Vagina (tissue), 2 donors: ENCODE results near the gene GRIK3. TPM values are rescaled to one million over a fixed set of nuclear protein-coding genes. Genes with fewer than 3 reads are reported as not detected.

Experiments used
- DNase-seq, 2 donors: peaks; one replicate each; pipeline ENCODE4 v3.0.0-alpha.2; 2017; ENCODE audit errors: extremely low spot score in 2 of 2
- H3K27ac ChIP-seq: fragments of 200-600 bp; sonication (generic); one replicate; pipeline ENCODE4 v1.5.1; 2019
- H3K27me3 ChIP-seq: fragments of 200-600 bp; sonication (generic); one replicate; pipeline ENCODE4 v1.5.1; 2019
- H3K36me3 ChIP-seq, 2 donors: fragments of 200-600 bp; sonication (generic); one replicate each; pipeline ENCODE4 v1.5.1; 2017 to 2019
- H3K4me1 ChIP-seq: fragments of 200-600 bp; sonication (generic); one replicate; pipeline ENCODE4 v1.5.1; 2019
- H3K4me3 ChIP-seq, 2 donors: fragments of 200-600 bp; sonication (generic); 1 replicate in 1 of 2; 2 replicates in 1 of 2; pipeline ENCODE4 v1.5.1; 2016 to 2019
- H3K9me3 ChIP-seq: fragments of 200-600 bp; sonication (generic); one replicate; pipeline ENCODE4 v1.5.1; 2019
- CTCF ChIP-seq, 3 experiments: fragments of 450-650 bp in 2 of 3; fragments of 200-600 bp in 1 of 3; sonication (generic) in 1 of 3; IDR thresholded peaks; one replicate each; pipeline ENCODE4 v1.5.1; 2017 to 2019; ENCODE audit warnings: antibody characterized with exemption in 3 of 3, mild to moderate bottlenecking in 2 of 3, moderate library complexity in 2 of 3
- POLR2A ChIP-seq, 2 donors: fragments of 450-650 bp; IDR thresholded peaks; one replicate each; pipeline ENCODE4 v1.6.1; 2017; ENCODE audit warnings: antibody characterized with exemption in 2 of 2, mild to moderate bottlenecking in 2 of 2, moderate library complexity in 2 of 2
- POLR2AphosphoS5 ChIP-seq, 2 donors: sonication (generic); formaldehyde crosslinking; IDR thresholded peaks; one replicate each; pipeline ENCODE4 v1.9.0; 2017; ENCODE audit warnings: antibody characterized with exemption in 2 of 2, mild to moderate bottlenecking in 2 of 2, low read depth in 1 of 2; ENCODE audit not compliant: insufficient read depth in 1 of 2
- intact Hi-C: fragments of 100-400 bp; cut with DNase I; formaldehyde crosslinking; loops from one replicate; pipeline ENCODE4 v1.15.1; 2023
- total RNA-seq: library from RNA; depleted of rRNA; stranded (reverse); fragments of >200 nt; gene quantifications from one replicate; pipeline ENCODE4 v1.2.3, GENCODE V29; 2016

GRIK3 gene
- total RNA-seq, 1 donor from 2014 or later: 0.74 TPM

DNA sequence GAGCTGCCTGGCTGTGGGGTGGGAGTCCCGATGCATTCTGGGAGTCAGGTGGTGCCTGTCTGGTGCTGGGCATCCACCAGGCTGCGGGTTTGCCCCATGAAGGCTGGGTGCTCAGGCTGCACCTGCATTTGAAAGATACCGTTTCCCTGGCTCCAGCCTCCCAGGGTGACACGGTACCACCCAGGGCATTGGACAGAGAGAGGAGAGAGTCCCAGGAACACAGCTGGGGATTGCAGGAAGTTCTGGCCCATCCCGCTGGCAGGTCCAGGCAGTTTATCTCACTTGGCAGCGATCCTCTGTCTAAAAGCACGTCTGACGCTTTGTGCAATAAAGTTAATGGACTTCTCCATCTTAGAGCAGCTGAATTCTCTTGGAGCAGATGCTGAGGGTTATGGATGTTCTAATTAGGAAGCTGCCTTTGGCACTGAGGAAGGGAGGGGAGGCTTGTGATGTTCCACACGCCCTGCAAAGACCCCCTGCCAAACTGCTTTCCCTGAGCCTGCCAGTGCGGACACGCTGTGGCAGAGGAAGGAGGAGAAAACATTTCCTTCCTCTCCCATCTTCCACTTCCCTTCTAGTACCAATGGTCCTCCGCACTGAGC is 246.9 kb downstream of the GRIK3 start:
- H3K4me1 ChIP-seq: no peaks in the 10 kb centered on the region
- TF ChIP-seq POLR2AphosphoS5 (IDR thresholded peaks at IDR 0.05; ENCODE audit: insufficient read depth in 1 of 2, low read depth in 1 of 2) (no peak), POLR2A (IDR thresholded peaks at IDR 0.05) (no peak), CTCF (IDR thresholded peaks at IDR 0.05) (no peak)
- H3K36me3 ChIP-seq: no peaks in the 10 kb centered on the region
- no peak overlapping the region for H3K4me3 ChIP-seq
- H3K27me3 ChIP-seq: no peaks in the 10 kb centered on the region
- H3K9me3 ChIP-seq: no peaks in the 10 kb centered on the region
- intact Hi-C loops: no loop called here
- DNase-seq: no peak
- no peak overlapping the region for H3K27ac ChIP-seq

DNA sequence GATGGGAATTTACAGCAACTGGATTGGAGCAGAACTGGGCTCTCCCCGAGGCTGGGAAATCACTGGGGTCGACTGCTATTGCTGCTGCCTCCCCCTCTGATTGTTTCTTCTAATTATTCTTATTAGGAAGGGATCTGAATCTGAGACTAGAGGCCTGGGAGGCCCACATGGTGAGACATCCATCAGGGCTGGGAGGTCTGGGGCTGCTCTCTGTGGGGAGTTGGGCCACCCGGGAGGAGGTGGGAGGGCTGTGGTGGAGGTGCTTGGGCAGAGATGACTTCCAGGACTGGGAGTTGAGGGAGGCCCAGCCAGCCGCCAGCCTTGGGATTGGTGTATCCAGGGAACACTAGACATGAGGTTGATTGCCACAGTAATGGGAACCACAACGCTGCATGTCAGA is 247.9 kb downstream of the GRIK3 start:
- DNase-seq: no peak
- TF ChIP-seq POLR2A (IDR thresholded peaks at IDR 0.05) (no peak), POLR2AphosphoS5 (IDR thresholded peaks at IDR 0.05; ENCODE audit: insufficient read depth in 1 of 2, low read depth in 1 of 2) (no peak), CTCF (IDR thresholded peaks at IDR 0.05) (no peak)
- H3K4me3 ChIP-seq: no peak overlapping the region
- H3K4me1 ChIP-seq: no peaks in the 10 kb centered on the region
- intact Hi-C loops: no loop called here
- no peaks in the 10 kb centered on the region for H3K27me3 ChIP-seq
- no peaks in the 10 kb centered on the region for H3K9me3 ChIP-seq
- no peak overlapping the region for H3K27ac ChIP-seq
- no peaks in the 10 kb centered on the region for H3K36me3 ChIP-seq

GRCh38 chr1:36784147-36784859 is 250.0 kb downstream of the GRIK3 start:
- no peak for TF ChIP-seq POLR2A (IDR thresholded peaks at IDR 0.05)
- no peak for TF ChIP-seq POLR2AphosphoS5 (IDR thresholded peaks at IDR 0.05; ENCODE audit: insufficient read depth in 1 of 2, low read depth in 1 of 2)
- no peak for TF ChIP-seq CTCF (IDR thresholded peaks at IDR 0.05)
- Histone ChIP-seq H3K4me3 (no peak overlapping the region), H3K9me3 (no peaks in the 10 kb centered on the region), H3K27me3 (no peaks in the 10 kb centered on the region), H3K27ac (no peak overlapping the region), H3K4me1 (no peaks in the 10 kb centered on the region), H3K36me3 (no peaks in the 10 kb centered on the region)
- intact Hi-C loops: no loop called here
- no peak for DNase-seq

- intact Hi-C loops: no loop called here
- no peaks in the 10 kb centered on the region for H3K36me3 ChIP-seq
- no peak overlapping the region for H3K27ac ChIP-seq
- H3K4me3 ChIP-seq: no peak overlapping the region
- H3K9me3 ChIP-seq: no peaks in the 10 kb centered on the region
- no peaks in the 10 kb centered on the region for H3K4me1 ChIP-seq
- TF ChIP-seq CTCF (IDR thresholded peaks at IDR 0.05): no peak
- TF ChIP-seq POLR2AphosphoS5 (IDR thresholded peaks at IDR 0.05; ENCODE audit: insufficient read depth in 1 of 2, low read depth in 1 of 2): no peak
- TF ChIP-seq POLR2A (IDR thresholded peaks at IDR 0.05): no peak
- no peak for DNase-seq
- H3K27me3 ChIP-seq: no peaks in the 10 kb centered on the region
Measured at GRCh38 chr1:36783475-36783874, 250.8 kb downstream of the GRIK3 start.

GRCh38 chr1:36782785-36783184 is 251.5 kb downstream of the GRIK3 start:
- Histone ChIP-seq H3K27ac (no peak overlapping the region), H3K4me3 (no peak overlapping the region), H3K36me3 (no peaks in the 10 kb centered on the region), H3K4me1 (no peaks in the 10 kb centered on the region), H3K9me3 (no peaks in the 10 kb centered on the region), H3K27me3 (no peaks in the 10 kb centered on the region)
- no peak for DNase-seq
- TF ChIP-seq CTCF (IDR thresholded peaks at IDR 0.05): no peak
- TF ChIP-seq POLR2AphosphoS5 (IDR thresholded peaks at IDR 0.05; ENCODE audit: insufficient read depth in 1 of 2, low read depth in 1 of 2): no peak
- TF ChIP-seq POLR2A (IDR thresholded peaks at IDR 0.05): no peak
- intact Hi-C loops: no loop called here
